ENCODE results near the gene TENM4.

The TENM4 gene

GRCh38 chr11:78711735-78712134 lies 729.1 kb downstream of the TENM4 start:
- no peak for DNase-seq

- DNase-seq = no peak
These were observed 730.4 kb downstream of the TENM4 start for GRCh38 chr11:78710417-78710816.

- no peak for DNase-seq
These were observed 732.4 kb downstream of the TENM4 start for GRCh38 chr11:78708388-78708787.

GRCh38 chr11:78706551-78706950 lies 734.3 kb downstream of the TENM4 start:
- no peak for DNase-seq

- no peak for DNase-seq
These were observed 736.0 kb downstream of the TENM4 start for GRCh38 chr11:78704811-78705210.

- DNase-seq = no peak
These were observed 741.2 kb downstream of the TENM4 start for GRCh38 chr11:78699609-78700135.

GRCh38 chr11:78698612-78699011 lies 742.2 kb downstream of the TENM4 start:
- DNase-seq = no peak

GRCh38 chr11:78696177-78696576 lies 744.7 kb downstream of the TENM4 start:
- DNase-seq = no peak

GRCh38 chr11:78694152-78694551 lies 746.7 kb downstream of the TENM4 start:
- no peak for DNase-seq

GRCh38 chr11:78691215-78691614 lies 749.6 kb downstream of the TENM4 start:
- no peak for DNase-seq

GRCh38 chr11:78690352-78690987 lies 750.4 kb downstream of the TENM4 start:
- no peak for DNase-seq

- no peak for DNase-seq
These were observed 751.2 kb downstream of the TENM4 start for GRCh38 chr11:78689585-78690153.

- DNase-seq = no peak
These were observed 751.7 kb downstream of the TENM4 start for GRCh38 chr11:78689101-78689500.

GRCh38 chr11:78688460-78688859 lies 752.4 kb downstream of the TENM4 start:
- no peak for DNase-seq

GRCh38 chr11:78685156-78685555 lies 755.7 kb downstream of the TENM4 start:
- no peak for DNase-seq

GRCh38 chr11:78684377-78684776 lies 756.5 kb downstream of the TENM4 start:
- no peak for DNase-seq

GRCh38 chr11:78683774-78684173 lies 757.1 kb downstream of the TENM4 start:
- no peak for DNase-seq

GRCh38 chr11:78676026-78676557 lies 764.7 kb downstream of the TENM4 start:
- no peak for DNase-seq

- DNase-seq = no peak
These were observed 767.8 kb downstream of the TENM4 start for GRCh38 chr11:78672850-78673620.

- no peak for DNase-seq
These were observed 771.6 kb downstream of the TENM4 start for GRCh38 chr11:78669249-78669648.

GRCh38 chr11:78667461-78667860 lies 773.4 kb downstream of the TENM4 start:
- no peak for DNase-seq

- DNase-seq = no peak
These were observed 774.1 kb downstream of the TENM4 start for GRCh38 chr11:78666675-78667160.

- DNase-seq = no peak
These were observed 776.2 kb downstream of the TENM4 start for GRCh38 chr11:78664636-78665035.

GRCh38 chr11:78662811-78663210 lies 778.0 kb downstream of the TENM4 start:
- DNase-seq = no peak

All from suppressor macrophage treated with lipopolysaccharide for 4 hours (primary cell).